Brain microvascular endothelial cell (primary cell): ENCODE results near the gene TTC1.

Source experiments
- DNase-seq: peaks from one replicate; pipeline ENCODE4 v3.0.0-alpha.2; 2020
- H3K27ac ChIP-seq: fragments of 250-450 bp; sonication (Bioruptor Pico); 2 replicates; pipeline ENCODE4 v1.5.1; 2020; ENCODE audit warnings: mild to moderate bottlenecking, moderate library complexity
- H3K27me3 ChIP-seq: fragments of 250-450 bp; sonication (Bioruptor Pico); replicated peaks from 2 replicates; pipeline ENCODE4 v1.5.1; 2020; ENCODE audit warnings: mild to moderate bottlenecking
- H3K36me3 ChIP-seq: fragments of 250-450 bp; sonication (Bioruptor Pico); replicated peaks from 2 replicates; pipeline ENCODE4 v1.5.1; 2020; ENCODE audit warnings: mild to moderate bottlenecking
- H3K4me3 ChIP-seq: 2 replicates; pipeline ENCODE4 v1.5.1; 2011; ENCODE audit warnings: low read depth, mild to moderate bottlenecking, control low read depth, low read length, moderate library complexity
- CTCF ChIP-seq: IDR thresholded peaks from 2 replicates; pipeline ENCODE4 v1.5.1; 2011; ENCODE audit warnings: low read depth, mild to moderate bottlenecking, moderate library complexity, low read length, control low read depth, inconsistent platforms; ENCODE audit errors: missing control alignments
- in situ Hi-C: cut with HindIII; loops from 2 replicates; pipeline ENCODE4 v1.10.0; 2017; ENCODE audit warnings: low sequenced_read_pairs, low pct_ligation_motif_present

The TTC1 gene

GRCh38 chr5:160040471-160040835 is 31.5 kb downstream of the TTC1 start:
- Histone ChIP-seq H3K36me3 (peaks cover 11% of the 10 kb centered on the region), H3K27ac (no peak overlapping the region), H3K27me3 (no peaks in the 10 kb centered on the region), H3K4me3 (no peak overlapping the region)
- TF ChIP-seq CTCF = no peak
- in situ Hi-C loops = no loop called here
- no peak for DNase-seq

GRCh38 chr5:160042671-160043070 is 33.7 kb downstream of the TTC1 start:
- Histone ChIP-seq H3K27me3 (no peaks in the 10 kb centered on the region), H3K36me3 (peaks cover 12% of the 10 kb centered on the region), H3K4me3 (no peak overlapping the region), H3K27ac (no peak overlapping the region)
- in situ Hi-C loops = no loop called here
- no peak for TF ChIP-seq CTCF
- no peak for DNase-seq

- Histone ChIP-seq H3K4me3 (no peak overlapping the region), H3K27me3 (no peaks in the 10 kb centered on the region), H3K27ac (no peak overlapping the region), H3K36me3 (peaks cover 15% of the 10 kb centered on the region)
- no peak for DNase-seq
- in situ Hi-C loops = no loop called here
- TF ChIP-seq CTCF = no peak
Measured at GRCh38 chr5:160044391-160044804, 35.5 kb downstream of the TTC1 start.

GRCh38 chr5:160044967-160045366 is 36.0 kb downstream of the TTC1 start:
- TF ChIP-seq CTCF = no peak
- in situ Hi-C loops = no loop called here
- Histone ChIP-seq H3K27ac (no peak overlapping the region), H3K4me3 (no peak overlapping the region), H3K27me3 (no peaks in the 10 kb centered on the region), H3K36me3 (peaks cover 15% of the 10 kb centered on the region)
- no peak for DNase-seq

- TF ChIP-seq CTCF = no peak
- no peak for DNase-seq
- in situ Hi-C loops = no loop called here
- Histone ChIP-seq H3K36me3 (peaks cover 17% of the 10 kb centered on the region), H3K4me3 (no peak overlapping the region), H3K27me3 (no peaks in the 10 kb centered on the region), H3K27ac (no peak overlapping the region)
Measured at GRCh38 chr5:160047423-160047822, 38.5 kb downstream of the TTC1 start.

GRCh38 chr5:160048131-160048530 is 39.2 kb downstream of the TTC1 start:
- no peaks in the 10 kb centered on the region for H3K27me3 ChIP-seq
- no peak for DNase-seq
- TF ChIP-seq CTCF = no peak
- H3K36me3 ChIP-seq = peaks cover 19% of the 10 kb centered on the region
- H3K4me3 ChIP-seq = no peak overlapping the region
- in situ Hi-C loops = no loop called here
- no peak overlapping the region for H3K27ac ChIP-seq
